Measurements from ENCODE around the gene NOL7. TPM values are rescaled to one million over a fixed set of nuclear protein-coding genes. Genes with fewer than 3 reads are reported as not detected.

The NOL7 gene
- total RNA-seq, 2 experiments from 2014 or later = 65.5 to 67.6 TPM

GRCh38 chr6:13648850-13649249, 33.7 kb downstream of the NOL7 start:
- Histone ChIP-seq H3K4me1 (ENCODE audit: insufficient read depth, low read length) (no peaks in the 10 kb centered on the region), H3K27ac (ENCODE audit: low read depth in 1 of 2, low read length in 2 of 2) (no peak overlapping the region), H3K4me3 (ENCODE audit: low read length) (no peak overlapping the region), H3K27me3 (ENCODE audit: control insufficient read depth in 1 of 2, insufficient read depth in 2 of 2, low read length in 2 of 2) (no peaks in the 10 kb centered on the region), H3K36me3 (ENCODE audit: insufficient read depth, low read length) (peaks cover 22% of the 10 kb centered on the region), H3K9me3 (ENCODE audit: control insufficient read depth in 1 of 2, insufficient read depth in 1 of 2, low read length in 2 of 2) (no peaks in the 10 kb centered on the region)
- intact Hi-C loops (cut with DNase I, micrococcal nuclease) = no loop called here
- TF ChIP-seq, protein P1, sequence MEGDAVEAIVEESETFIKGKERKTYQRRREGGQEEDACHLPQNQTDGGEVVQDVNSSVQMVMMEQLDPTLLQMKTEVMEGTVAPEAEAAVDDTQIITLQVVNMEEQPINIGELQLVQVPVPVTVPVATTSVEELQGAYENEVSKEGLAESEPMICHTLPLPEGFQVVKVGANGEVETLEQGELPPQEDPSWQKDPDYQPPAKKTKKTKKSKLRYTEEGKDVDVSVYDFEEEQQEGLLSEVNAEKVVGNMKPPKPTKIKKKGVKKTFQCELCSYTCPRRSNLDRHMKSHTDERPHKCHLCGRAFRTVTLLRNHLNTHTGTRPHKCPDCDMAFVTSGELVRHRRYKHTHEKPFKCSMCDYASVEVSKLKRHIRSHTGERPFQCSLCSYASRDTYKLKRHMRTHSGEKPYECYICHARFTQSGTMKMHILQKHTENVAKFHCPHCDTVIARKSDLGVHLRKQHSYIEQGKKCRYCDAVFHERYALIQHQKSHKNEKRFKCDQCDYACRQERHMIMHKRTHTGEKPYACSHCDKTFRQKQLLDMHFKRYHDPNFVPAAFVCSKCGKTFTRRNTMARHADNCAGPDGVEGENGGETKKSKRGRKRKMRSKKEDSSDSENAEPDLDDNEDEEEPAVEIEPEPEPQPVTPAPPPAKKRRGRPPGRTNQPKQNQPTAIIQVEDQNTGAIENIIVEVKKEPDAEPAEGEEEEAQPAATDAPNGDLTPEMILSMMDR (IDR thresholded peaks at IDR 0.05) = no peak
- ChIA-PET CTCF (interaction anchor here (0.7 to 1.3 kb wide), 2 partner anchors 10 to 51 kb away, joined by 3 read pairs; no protein-coding TSS in a partner anchor), POLR2A (interaction anchor here (0.7 to 1.6 kb wide), 3 partner anchors 13 to 60 kb away, joined by 3 to 4 read pairs (median 4); no protein-coding TSS in a partner anchor)
- Mint-ChIP-seq H3K4me1 (ENCODE audit: low read depth) (peaks cover 30% of the 10 kb centered on the region), H3K4me3 (no peak overlapping the region), H3K27ac (peak overlapping the region; percentile 31), H3K36me3 (ENCODE audit: low read depth) (peaks cover 51% of the 10 kb centered on the region), H3K9me3 (no peaks in the 10 kb centered on the region), H3K27me3 (no peaks in the 10 kb centered on the region)
- ATAC-seq (ENCODE audit: poor library complexity) (no peak), DNase-seq (no peak)

DNA sequence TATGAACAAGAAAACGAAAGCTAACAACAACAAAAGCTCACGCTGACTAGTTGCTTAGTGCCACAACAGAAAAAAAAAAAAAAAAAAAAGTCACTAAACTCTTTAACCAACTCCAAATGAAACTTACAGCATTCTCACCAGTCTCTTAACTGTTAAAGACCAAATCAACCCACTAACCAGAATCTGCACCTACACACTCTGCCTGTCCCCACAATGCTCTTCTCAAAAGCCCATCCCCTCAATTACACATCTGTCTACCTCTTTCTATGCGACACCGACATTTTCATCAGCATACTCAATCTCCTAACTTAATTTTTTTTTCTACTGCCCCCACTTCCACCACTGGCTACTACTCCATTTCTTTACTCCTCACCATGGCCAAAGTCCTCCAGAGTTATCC, 34.3 kb downstream of the NOL7 start:
- Mint-ChIP-seq H3K27ac (peak overlapping the region; percentile 31), H3K4me1 (ENCODE audit: low read depth) (peaks cover 30% of the 10 kb centered on the region), H3K36me3 (ENCODE audit: low read depth) (peaks cover 47% of the 10 kb centered on the region), H3K9me3 (no peaks in the 10 kb centered on the region), H3K4me3 (peak overlapping the region; percentile 13), H3K27me3 (no peaks in the 10 kb centered on the region)
- Histone ChIP-seq H3K4me3 (ENCODE audit: low read length) (no peak overlapping the region), H3K27ac (ENCODE audit: low read depth in 1 of 2, low read length in 2 of 2) (no peak overlapping the region), H3K36me3 (ENCODE audit: insufficient read depth, low read length) (peaks cover 17% of the 10 kb centered on the region), H3K9me3 (ENCODE audit: control insufficient read depth in 1 of 2, insufficient read depth in 1 of 2, low read length in 2 of 2) (no peaks in the 10 kb centered on the region), H3K27me3 (ENCODE audit: control insufficient read depth in 1 of 2, insufficient read depth in 2 of 2, low read length in 2 of 2) (no peaks in the 10 kb centered on the region), H3K4me1 (ENCODE audit: insufficient read depth, low read length) (no peaks in the 10 kb centered on the region)
- intact Hi-C loops (cut with DNase I, micrococcal nuclease) = no loop called here
- no peak for DNase-seq
- TF ChIP-seq, protein P1 (IDR thresholded peaks at IDR 0.05) = no peak
- no peak for ATAC-seq (ENCODE audit: poor library complexity)
- POLR2A ChIA-PET = interaction anchor here (0.7 to 1.6 kb wide), 3 partner anchors 13 to 60 kb away, joined by 3 to 4 read pairs (median 4); no protein-coding TSS in a partner anchor
- CTCF ChIA-PET = interaction anchor here (0.7 to 1.3 kb wide), 2 partner anchors 9 to 50 kb away, joined by 3 read pairs; no protein-coding TSS in a partner anchor

- H3K9me3 Mint-ChIP-seq = no peaks in the 10 kb centered on the region
- Histone ChIP-seq H3K9me3 (ENCODE audit: control insufficient read depth in 1 of 2, insufficient read depth in 1 of 2, low read length in 2 of 2) (no peaks in the 10 kb centered on the region), H3K4me3 (ENCODE audit: low read length) (no peak overlapping the region), H3K4me1 (ENCODE audit: insufficient read depth, low read length) (no peaks in the 10 kb centered on the region), H3K27me3 (ENCODE audit: control insufficient read depth in 1 of 2, insufficient read depth in 2 of 2, low read length in 2 of 2) (no peaks in the 10 kb centered on the region), H3K27ac (ENCODE audit: low read depth in 1 of 2, low read length in 2 of 2) (no peak overlapping the region), H3K36me3 (ENCODE audit: insufficient read depth, low read length) (peaks cover 42% of the 10 kb centered on the region)
- ChIA-PET POLR2A (interaction anchor here (0.6 to 1.1 kb wide), 2 partner anchors 28 to 38 kb away, joined by 3 to 4 read pairs; partner anchors contain the start of gene NOL7), CTCF (interaction anchor here (0.6 to 1.1 kb wide), 2 partner anchors 8 to 1084 kb away, joined by 3 read pairs; no protein-coding TSS in a partner anchor)
- H3K36me3 Mint-ChIP-seq (ENCODE audit: low read depth) = peaks cover 59% of the 10 kb centered on the region
- H3K4me1 Mint-ChIP-seq (ENCODE audit: low read depth) = peaks cover 34% of the 10 kb centered on the region
- no peak overlapping the region for H3K4me3 Mint-ChIP-seq
- no peaks in the 10 kb centered on the region for H3K27me3 Mint-ChIP-seq
- H3K27ac Mint-ChIP-seq = no peak overlapping the region
- intact Hi-C loops (cut with DNase I, micrococcal nuclease) = no loop called here
- TF ChIP-seq, protein P1 (IDR thresholded peaks at IDR 0.05) = no peak
- ATAC-seq (ENCODE audit: poor library complexity) = no peak
- DNase-seq = no peak
These were observed 38.2 kb downstream of the NOL7 start for GRCh38 chr6:13653296-13653695.
